LNCAP (cell line): ENCODE data around the gene SSH2.

Experiments used
- CTCF ChIP-seq: fragments of 450-650 bp; IDR thresholded peaks from 2 replicates; pipeline ENCODE4 v1.5.1; 2017; ENCODE audit warnings: mild to moderate bottlenecking

SSH2 gene

GRCh38 chr17:29618272-29619065 lies 311.6 kb downstream of the SSH2 start:
- no peak for TF ChIP-seq CTCF

- TF ChIP-seq CTCF = no peak
Measured at GRCh38 chr17:29617481-29618271, 312.4 kb downstream of the SSH2 start.

GRCh38 chr17:29617125-29617480 lies 312.9 kb downstream of the SSH2 start:
- TF ChIP-seq CTCF = no peak; the same call in 1 of the 2 replicates

- no peak for TF ChIP-seq CTCF
Measured at GRCh38 chr17:29616300-29617048, 313.6 kb downstream of the SSH2 start.

- no peak for TF ChIP-seq CTCF
Measured at GRCh38 chr17:29615492-29616299, 314.3 kb downstream of the SSH2 start.

GRCh38 chr17:29615048-29615385 lies 315.0 kb downstream of the SSH2 start:
- TF ChIP-seq CTCF = no peak
